ENCODE data around the gene TMEM178A. TPM values are rescaled to one million over a fixed set of nuclear protein-coding genes. Genes with fewer than 3 reads are reported as not detected.
"Not testable (repeated sequence)": the region's sequence is repeated elsewhere in the genome, so short reads cannot be mapped to it uniquely, and the experiment has no call there.

TMEM178A gene
- not detected for total RNA-seq

DNA sequence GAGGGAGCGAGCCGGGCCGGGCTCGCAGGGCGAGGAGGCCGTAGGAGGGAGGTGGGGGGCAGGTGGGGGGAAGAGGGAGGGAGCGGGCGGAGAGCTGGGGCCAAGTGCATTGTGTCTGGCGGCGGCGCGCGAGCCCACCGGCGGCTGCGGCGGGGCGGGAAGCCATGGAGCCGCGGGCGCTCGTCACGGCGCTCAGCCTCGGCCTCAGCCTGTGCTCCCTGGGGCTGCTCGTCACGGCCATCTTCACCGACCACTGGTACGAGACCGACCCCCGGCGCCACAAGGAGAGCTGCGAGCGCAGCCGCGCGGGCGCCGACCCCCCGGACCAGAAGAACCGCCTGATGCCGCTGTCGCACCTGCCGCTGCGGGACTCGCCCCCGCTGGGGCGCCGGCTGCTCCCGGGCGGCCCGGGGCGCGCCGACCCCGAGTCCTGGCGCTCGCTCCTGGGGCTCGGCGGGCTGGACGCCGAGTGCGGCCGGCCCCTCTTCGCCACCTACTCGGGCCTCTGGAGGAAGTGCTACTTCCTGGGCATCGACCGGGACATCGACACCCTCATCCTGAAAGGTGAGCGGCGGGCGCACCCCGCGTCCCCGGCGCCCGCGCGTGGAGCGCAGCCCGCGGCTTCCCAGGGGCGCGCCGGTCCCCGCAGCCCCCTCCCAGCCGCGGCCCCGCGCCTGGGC, at the start of gene TMEM178A:
TSS of gene TMEM178A (plus strand) at position 107 of the 680 bp plus-strand sequence. CDS start at position 165, 58 bp downstream.
- ATAC-seq (peak; percentile 30), DNase-seq (no peak)
- peaks cover 7% of the 10 kb centered on the region for H3K4me1 Mint-ChIP-seq
- peak within 1 kb of the TSS; percentile 13 for H3K4me3 Mint-ChIP-seq
- H3K9me3 Mint-ChIP-seq (ENCODE audit: low read depth): no peaks in the 10 kb centered on the region
- CTCF ChIA-PET: no interaction called here
- peaks cover 77% of the 10 kb centered on the region for H3K27me3 Mint-ChIP-seq
- no peak within 1 kb of the TSS for H3K27ac Mint-ChIP-seq
- H3K36me3 Mint-ChIP-seq: no peaks in the 10 kb centered on the region

DNA sequence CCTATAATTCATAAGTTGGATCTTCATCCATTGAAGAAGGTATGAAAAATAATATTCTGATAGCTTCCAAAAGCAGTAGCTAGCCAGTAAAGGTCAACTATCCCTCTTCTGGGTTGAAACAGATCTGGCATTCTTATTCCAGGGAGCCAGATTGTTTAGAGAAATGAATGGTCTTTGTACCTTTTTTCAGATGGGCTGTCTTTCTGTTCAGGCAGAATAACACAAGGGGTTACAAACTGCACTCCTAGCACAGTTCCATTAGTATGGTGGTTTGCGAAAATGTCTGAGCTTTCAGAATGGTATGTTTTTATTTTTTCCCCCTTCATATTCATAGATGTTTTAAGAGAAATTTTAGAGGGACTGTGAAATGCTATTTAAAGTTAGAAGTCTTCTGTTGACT, 47.5 kb upstream of the TMEM178A start:
- H3K9me3 Mint-ChIP-seq (ENCODE audit: low read depth): no peaks in the 10 kb centered on the region
- H3K4me1 Mint-ChIP-seq: peaks cover 4% of the 10 kb centered on the region
- H3K27me3 Mint-ChIP-seq: peaks cover 54% of the 10 kb centered on the region
- CTCF ChIA-PET: no interaction called here
- no peaks in the 10 kb centered on the region for H3K36me3 Mint-ChIP-seq
- ATAC-seq (no peak), DNase-seq (no peak)
- H3K27ac Mint-ChIP-seq: no peak overlapping the region
- no peak overlapping the region for H3K4me3 Mint-ChIP-seq

DNA sequence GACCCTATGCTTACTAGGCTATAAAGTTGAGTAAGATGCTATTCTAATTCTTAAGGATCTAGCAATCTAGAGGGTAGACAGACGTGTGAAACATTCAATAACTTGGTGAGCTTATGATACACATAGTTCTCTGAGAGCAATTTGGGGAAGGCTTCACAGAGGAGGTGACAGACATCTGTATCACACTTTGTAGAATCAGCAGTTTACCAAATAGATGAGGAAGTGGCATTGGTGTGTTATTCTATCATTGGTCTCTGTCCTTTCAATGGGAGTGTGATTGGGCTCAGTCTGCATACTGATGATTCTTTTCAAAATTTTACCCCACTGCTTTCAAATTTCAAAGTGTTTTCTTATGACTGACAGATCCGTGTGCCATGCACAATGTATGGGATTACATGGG, 47.0 kb upstream of the TMEM178A start:
- ATAC-seq (no peak), DNase-seq (no peak)
- peaks cover 50% of the 10 kb centered on the region for H3K27me3 Mint-ChIP-seq
- H3K9me3 Mint-ChIP-seq (ENCODE audit: low read depth): no peaks in the 10 kb centered on the region
- no peaks in the 10 kb centered on the region for H3K36me3 Mint-ChIP-seq
- no peak overlapping the region for H3K27ac Mint-ChIP-seq
- CTCF ChIA-PET: no interaction called here
- no peak overlapping the region for H3K4me3 Mint-ChIP-seq
- H3K4me1 Mint-ChIP-seq: peaks cover 4% of the 10 kb centered on the region

- no peak for DNase-seq
- no peaks in the 10 kb centered on the region for H3K9me3 Mint-ChIP-seq (ENCODE audit: low read depth)
- H3K27ac Mint-ChIP-seq: no peak overlapping the region
- no peak for ATAC-seq
- peaks cover 4% of the 10 kb centered on the region for H3K4me1 Mint-ChIP-seq
- H3K27me3 Mint-ChIP-seq: peaks cover 45% of the 10 kb centered on the region
- H3K36me3 Mint-ChIP-seq: no peaks in the 10 kb centered on the region
- no peak overlapping the region for H3K4me3 Mint-ChIP-seq
- CTCF ChIA-PET: no interaction called here
These were observed 45.6 kb upstream of the TMEM178A start for GRCh38 chr2:39620067-39620466.

GRCh38 chr2:39621596-39621995, 44.1 kb upstream of the TMEM178A start:
- peaks cover 46% of the 10 kb centered on the region for H3K27me3 Mint-ChIP-seq
- no peaks in the 10 kb centered on the region for H3K9me3 Mint-ChIP-seq (ENCODE audit: low read depth)
- CTCF ChIA-PET: no interaction called here
- peaks cover 4% of the 10 kb centered on the region for H3K4me1 Mint-ChIP-seq
- DNase-seq: no peak
- H3K27ac Mint-ChIP-seq: no peak overlapping the region
- H3K4me3 Mint-ChIP-seq: no peak overlapping the region
- no peak for ATAC-seq
- no peaks in the 10 kb centered on the region for H3K36me3 Mint-ChIP-seq

GRCh38 chr2:39622860-39623259, 42.9 kb upstream of the TMEM178A start:
- H3K4me3 Mint-ChIP-seq: no peak overlapping the region
- CTCF ChIA-PET: no interaction called here
- ATAC-seq: no peak
- H3K36me3 Mint-ChIP-seq: no peaks in the 10 kb centered on the region
- H3K4me1 Mint-ChIP-seq: peaks cover 4% of the 10 kb centered on the region
- no peak overlapping the region for H3K27ac Mint-ChIP-seq
- DNase-seq: no peak
- no peaks in the 10 kb centered on the region for H3K9me3 Mint-ChIP-seq (ENCODE audit: low read depth)
- H3K27me3 Mint-ChIP-seq: peaks cover 34% of the 10 kb centered on the region

DNA sequence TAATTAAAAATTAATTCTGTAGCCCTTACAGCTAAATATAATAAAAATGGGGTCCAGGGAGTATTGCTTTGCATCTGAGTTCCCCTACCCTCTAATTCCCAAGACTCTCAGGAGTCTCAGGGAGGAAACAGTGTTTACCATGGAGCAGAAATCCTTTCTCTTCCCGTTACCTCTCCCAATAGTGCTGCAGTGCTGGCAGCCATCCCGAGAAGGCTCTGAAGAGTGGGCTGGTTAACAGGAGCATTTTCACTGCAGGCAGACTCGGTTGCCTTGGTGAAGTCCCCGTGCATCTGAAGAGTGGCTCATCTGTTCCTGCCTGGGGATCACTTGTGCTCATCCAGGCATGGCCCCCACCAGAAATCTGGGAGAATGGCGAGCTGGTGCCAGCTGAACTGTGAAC, 41.8 kb upstream of the TMEM178A start:
- Mint-ChIP-seq H3K9me3 (ENCODE audit: low read depth) (no peaks in the 10 kb centered on the region), H3K4me1 (peaks cover 4% of the 10 kb centered on the region), H3K36me3 (no peaks in the 10 kb centered on the region), H3K27me3 (peaks cover 24% of the 10 kb centered on the region), H3K4me3 (no peak overlapping the region), H3K27ac (no peak overlapping the region)
- no peak for DNase-seq
- no peak for ATAC-seq
- CTCF ChIA-PET: no interaction called here

DNA sequence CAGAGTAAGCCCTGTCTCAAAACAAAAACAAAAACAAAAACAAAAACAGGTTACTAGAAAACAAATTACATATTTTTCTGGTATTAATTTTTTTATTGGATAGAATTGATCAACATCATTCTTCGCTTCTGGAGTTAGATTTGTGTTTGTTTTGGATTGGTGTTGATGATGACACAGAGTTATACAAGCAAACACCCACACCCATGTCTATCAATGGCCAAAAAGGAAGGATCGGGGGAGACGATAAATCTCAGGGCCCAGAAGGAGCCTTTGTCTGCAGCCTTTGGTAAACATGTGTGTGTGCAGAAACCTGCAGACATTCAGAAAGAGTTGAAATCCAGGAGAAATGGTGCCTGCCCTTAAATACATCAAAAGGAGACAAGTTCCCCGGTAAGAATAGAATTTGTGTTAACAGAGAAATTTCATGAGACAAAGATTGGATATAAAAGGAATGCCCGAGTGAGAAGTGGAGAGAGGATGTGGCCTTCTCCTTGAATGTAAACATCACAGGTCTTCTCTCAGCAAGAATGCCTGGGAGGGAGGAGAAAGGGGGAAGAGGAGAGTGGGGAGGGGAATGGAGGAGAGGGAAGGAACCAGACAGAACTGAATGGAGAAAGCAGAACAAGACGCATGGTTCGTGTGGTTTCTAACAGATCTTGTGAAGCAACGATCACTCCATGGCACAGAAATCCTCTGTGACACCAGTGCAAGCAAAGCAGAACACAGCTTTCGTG, 40.4 kb upstream of the TMEM178A start:
- H3K4me1 Mint-ChIP-seq: no peaks in the 10 kb centered on the region
- H3K27ac Mint-ChIP-seq: no peak overlapping the region
- no peak overlapping the region for H3K4me3 Mint-ChIP-seq
- DNase-seq (no peak), ATAC-seq (no peak)
- no peaks in the 10 kb centered on the region for H3K36me3 Mint-ChIP-seq
- no peaks in the 10 kb centered on the region for H3K9me3 Mint-ChIP-seq (ENCODE audit: low read depth)
- H3K27me3 Mint-ChIP-seq: peaks cover 17% of the 10 kb centered on the region
- CTCF ChIA-PET: no interaction called here

GRCh38 chr2:39625927-39626270, 39.8 kb upstream of the TMEM178A start:
- DNase-seq: no peak
- Mint-ChIP-seq H3K4me1 (no peaks in the 10 kb centered on the region), H3K27ac (no peak overlapping the region), H3K4me3 (no peak overlapping the region), H3K36me3 (no peaks in the 10 kb centered on the region), H3K9me3 (ENCODE audit: low read depth) (no peaks in the 10 kb centered on the region), H3K27me3 (peaks cover 14% of the 10 kb centered on the region)
- CTCF ChIA-PET: no interaction called here
- no peak for ATAC-seq

DNA sequence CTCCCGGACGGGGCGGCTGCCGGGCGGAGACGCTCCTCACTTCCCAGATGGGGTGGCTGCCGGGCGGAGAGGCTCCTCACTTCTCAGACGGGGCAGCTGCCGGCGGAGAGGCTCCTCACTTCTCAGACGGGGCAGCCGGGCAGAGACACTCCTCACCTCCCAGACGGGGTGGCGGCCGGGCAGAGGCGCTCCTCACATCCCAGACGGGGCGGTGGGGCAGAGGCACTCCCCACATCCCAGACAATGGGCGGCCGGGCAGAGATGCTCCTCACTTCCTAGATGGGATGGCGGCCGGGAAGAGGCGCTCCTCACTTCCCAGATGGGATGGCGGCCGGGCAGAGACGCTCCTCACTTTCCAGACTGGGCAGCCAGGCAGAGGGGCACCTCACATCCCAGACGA, 37.4 kb upstream of the TMEM178A start:
- H3K4me3 Mint-ChIP-seq, H3K4me1 Mint-ChIP-seq: not testable (repeated sequence)

GRCh38 chr2:39629646-39630045, 36.1 kb upstream of the TMEM178A start:
- Mint-ChIP-seq H3K4me1 (no peaks in the 10 kb centered on the region), H3K4me3 (no peak overlapping the region), H3K27me3 (peaks cover 6% of the 10 kb centered on the region), H3K36me3 (no peaks in the 10 kb centered on the region), H3K27ac (no peak overlapping the region), H3K9me3 (ENCODE audit: low read depth) (no peaks in the 10 kb centered on the region)
- no peak for DNase-seq
- CTCF ChIA-PET: no interaction called here
- ATAC-seq: no peak

More for the DNA sequence above, 37.4 kb upstream of the TMEM178A start:
- ATAC-seq; H3K27me3 Mint-ChIP-seq; H3K27ac Mint-ChIP-seq; CTCF ChIA-PET; H3K36me3 Mint-ChIP-seq; H3K9me3 Mint-ChIP-seq (ENCODE audit: low read depth); DNase-seq: not testable (repeated sequence)

GRCh38 chr2:39631256-39631655, 34.5 kb upstream of the TMEM178A start:
- H3K27ac Mint-ChIP-seq: no peak overlapping the region
- DNase-seq (no peak), ATAC-seq (no peak)
- no peaks in the 10 kb centered on the region for H3K4me1 Mint-ChIP-seq
- H3K4me3 Mint-ChIP-seq: no peak overlapping the region
- H3K9me3 Mint-ChIP-seq (ENCODE audit: low read depth): no peaks in the 10 kb centered on the region
- CTCF ChIA-PET: no interaction called here
- no peaks in the 10 kb centered on the region for H3K36me3 Mint-ChIP-seq
- H3K27me3 Mint-ChIP-seq: peaks cover 2% of the 10 kb centered on the region

DNA sequence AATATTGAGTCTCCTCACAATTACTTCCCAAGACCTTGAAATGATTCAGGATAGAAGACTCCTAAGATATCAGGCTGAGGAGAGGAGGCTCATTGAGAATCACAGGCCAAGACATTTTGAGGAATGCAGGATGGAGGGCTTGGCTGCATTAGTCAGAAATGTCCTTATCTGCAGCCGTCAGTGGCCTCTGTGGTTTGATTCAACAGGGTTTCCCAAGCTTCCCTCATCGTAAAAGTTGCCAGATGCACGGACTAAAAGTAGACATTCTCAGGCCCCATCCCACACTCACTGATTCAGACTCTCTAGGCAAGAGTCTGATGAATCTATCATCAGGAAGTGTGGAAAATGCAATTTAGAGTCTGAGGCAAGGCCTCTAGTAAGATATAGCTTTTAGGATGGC, 34.0 kb upstream of the TMEM178A start:
- Mint-ChIP-seq H3K27ac (no peak overlapping the region), H3K4me3 (no peak overlapping the region), H3K27me3 (peaks cover 2% of the 10 kb centered on the region), H3K4me1 (no peaks in the 10 kb centered on the region), H3K9me3 (ENCODE audit: low read depth) (no peaks in the 10 kb centered on the region), H3K36me3 (no peaks in the 10 kb centered on the region)
- CTCF ChIA-PET: no interaction called here
- DNase-seq (no peak), ATAC-seq (no peak)

- Mint-ChIP-seq H3K4me3 (no peak overlapping the region), H3K27me3 (peaks cover 2% of the 10 kb centered on the region), H3K4me1 (no peaks in the 10 kb centered on the region), H3K36me3 (no peaks in the 10 kb centered on the region), H3K27ac (no peak overlapping the region), H3K9me3 (ENCODE audit: low read depth) (no peaks in the 10 kb centered on the region)
- no peak for DNase-seq
- CTCF ChIA-PET: no interaction called here
- no peak for ATAC-seq
These were observed 32.8 kb upstream of the TMEM178A start for GRCh38 chr2:39632876-39633275.

Data from activated CD8-positive, alpha-beta memory T cell treated with anti-CD3 and anti-CD28 coated beads, Interleukin-2, amount 10 ng/mL, durations not matched to agents 7 days and 5 days (primary cell).